ENCODE measurements around the gene NAV2. TPM values are rescaled to one million over a fixed set of nuclear protein-coding genes. Genes with fewer than 3 reads are reported as not detected.
"Not testable (repeated sequence)": the region's sequence is repeated elsewhere in the genome, so short reads cannot be mapped to it uniquely, and the experiment has no call there.

NAV2 gene
- polyA plus RNA-seq, 12 donors, result 36.2 to 80.2 (median 61.4) TPM

DNA sequence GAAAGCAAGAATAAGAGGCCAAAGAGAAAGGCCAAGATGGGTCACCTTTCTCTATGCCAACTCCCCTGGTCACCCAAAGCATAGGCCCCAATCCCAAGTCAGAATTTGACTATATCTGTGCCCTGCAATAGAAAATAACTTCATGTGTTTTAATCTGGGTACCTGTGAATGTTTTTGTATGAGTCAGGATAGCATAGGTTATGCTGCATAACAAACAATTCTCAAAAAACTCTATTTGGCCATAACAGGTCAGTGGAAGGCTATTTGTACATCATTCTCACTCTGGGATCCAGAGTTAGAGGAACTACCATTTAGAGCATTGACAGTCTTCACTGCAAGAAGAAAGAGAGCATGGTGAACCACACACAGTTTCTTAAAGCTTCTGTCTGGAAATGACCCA, 280.4 kb downstream of the NAV2 start:
- no peak for DNase-seq

DNA sequence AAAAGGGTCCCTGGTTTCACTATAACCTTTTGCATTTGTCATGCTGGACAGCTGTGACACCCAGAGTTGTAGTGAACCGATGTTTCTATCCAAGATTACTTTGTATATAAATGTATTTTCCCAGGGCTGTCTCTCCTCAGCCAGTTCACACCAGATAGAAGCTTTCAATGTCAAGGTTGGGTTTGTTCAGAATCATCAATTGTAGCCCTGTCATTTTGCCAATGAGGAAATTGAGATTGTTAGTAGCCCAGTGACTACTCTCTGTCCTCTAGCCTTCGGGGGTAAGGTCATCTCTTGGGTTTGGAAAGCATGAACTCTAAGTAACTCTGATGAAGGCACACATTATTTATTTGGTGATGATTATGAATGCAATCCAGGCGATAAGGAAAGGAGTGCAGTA, 282.0 kb downstream of the NAV2 start:
- no peak for DNase-seq

DNA sequence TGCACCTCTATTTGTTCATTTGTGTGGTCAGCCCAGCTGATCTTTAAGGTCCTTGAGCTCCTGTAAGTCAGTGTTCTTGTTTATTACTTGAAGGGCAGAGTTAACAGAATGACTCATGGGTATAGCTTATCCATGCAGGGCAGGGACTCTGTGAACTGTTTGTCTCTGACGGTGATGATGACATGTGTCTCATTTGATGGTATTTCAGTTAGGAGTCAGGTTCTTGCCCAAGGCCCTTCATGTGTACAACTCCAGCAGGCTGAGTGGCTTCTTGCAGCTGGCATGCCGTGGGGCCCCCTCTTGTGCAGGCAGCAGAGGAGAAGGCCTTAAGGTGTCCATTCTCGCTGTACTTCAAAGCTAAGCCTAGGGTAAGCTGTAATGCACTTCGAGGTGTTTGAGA, 282.5 kb downstream of the NAV2 start:
- DNase-seq, result no peak

DNA sequence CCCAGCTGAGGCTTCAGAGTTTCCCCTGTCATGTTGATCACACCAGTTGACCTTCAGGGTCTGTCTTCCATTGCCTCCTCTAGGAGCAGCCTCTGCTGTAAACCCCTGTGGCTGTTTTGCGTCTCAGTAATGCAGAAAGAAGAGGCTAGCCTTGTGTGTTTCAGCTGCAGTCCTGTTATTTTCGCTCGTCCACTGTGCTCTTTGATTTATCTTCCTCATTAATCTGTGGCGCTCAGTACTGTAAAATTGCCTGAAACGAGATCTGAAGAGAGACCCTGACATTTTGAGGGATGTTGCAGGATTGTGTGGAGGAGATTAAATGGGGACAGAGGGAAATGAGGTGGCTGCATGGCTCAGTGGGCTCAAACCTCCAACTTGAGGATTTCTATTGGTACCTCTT, 283.9 kb downstream of the NAV2 start:
- no peak for DNase-seq

DNA sequence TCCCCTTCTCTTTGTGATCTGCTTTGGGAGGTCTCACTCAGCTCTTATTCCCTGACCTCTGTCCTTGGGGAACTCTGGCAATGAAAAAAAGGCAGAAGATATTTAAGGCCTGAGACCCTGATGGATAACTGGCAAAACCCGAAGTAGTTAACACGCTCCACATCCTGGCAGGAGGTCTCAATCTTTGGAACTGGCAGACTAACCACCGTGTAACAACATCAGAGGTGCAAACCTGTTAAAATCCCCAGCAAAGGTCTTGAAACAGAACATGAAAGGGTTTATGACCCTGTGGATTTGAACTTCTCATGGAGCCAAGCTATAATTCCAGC, 287.3 kb downstream of the NAV2 start:
- no peak for DNase-seq

DNA sequence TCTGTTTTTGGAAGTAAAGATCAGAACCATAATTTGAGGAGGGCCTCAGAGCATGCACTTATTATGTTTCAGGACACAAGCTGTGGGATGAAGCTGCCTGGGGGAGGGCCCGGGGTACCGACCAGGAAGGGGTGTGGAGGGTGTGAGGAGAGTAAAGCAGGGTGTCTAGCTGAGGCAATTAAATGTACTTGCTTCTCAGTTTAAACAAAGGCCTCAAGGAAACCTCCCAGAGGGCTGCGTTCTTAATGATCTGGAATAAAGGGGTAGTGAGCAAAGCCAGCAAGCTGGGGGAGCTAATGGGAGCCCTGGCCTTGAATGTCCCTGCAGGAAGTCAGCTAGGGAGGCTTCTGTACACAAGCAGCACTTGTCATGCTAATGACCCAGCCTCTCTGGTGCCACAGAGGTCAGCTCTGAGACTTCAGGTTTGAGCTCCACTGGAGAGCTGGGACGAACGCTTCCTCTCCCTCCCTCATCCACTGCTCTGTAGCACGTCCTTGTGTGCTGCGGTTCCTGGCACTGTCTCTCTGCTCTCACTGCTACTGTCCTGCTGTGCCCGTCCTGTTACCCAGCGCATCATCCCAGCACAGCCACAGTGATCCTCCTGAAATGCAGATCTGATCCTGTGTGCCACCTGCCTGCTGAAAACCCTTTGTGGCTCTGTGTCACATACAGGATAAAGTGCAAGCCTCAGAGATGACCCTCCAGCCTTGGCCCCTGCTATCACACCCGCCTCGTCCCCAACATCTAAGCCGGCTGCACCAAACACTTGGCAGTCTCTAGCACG, 287.9 kb downstream of the NAV2 start:
- no peak for DNase-seq

DNA sequence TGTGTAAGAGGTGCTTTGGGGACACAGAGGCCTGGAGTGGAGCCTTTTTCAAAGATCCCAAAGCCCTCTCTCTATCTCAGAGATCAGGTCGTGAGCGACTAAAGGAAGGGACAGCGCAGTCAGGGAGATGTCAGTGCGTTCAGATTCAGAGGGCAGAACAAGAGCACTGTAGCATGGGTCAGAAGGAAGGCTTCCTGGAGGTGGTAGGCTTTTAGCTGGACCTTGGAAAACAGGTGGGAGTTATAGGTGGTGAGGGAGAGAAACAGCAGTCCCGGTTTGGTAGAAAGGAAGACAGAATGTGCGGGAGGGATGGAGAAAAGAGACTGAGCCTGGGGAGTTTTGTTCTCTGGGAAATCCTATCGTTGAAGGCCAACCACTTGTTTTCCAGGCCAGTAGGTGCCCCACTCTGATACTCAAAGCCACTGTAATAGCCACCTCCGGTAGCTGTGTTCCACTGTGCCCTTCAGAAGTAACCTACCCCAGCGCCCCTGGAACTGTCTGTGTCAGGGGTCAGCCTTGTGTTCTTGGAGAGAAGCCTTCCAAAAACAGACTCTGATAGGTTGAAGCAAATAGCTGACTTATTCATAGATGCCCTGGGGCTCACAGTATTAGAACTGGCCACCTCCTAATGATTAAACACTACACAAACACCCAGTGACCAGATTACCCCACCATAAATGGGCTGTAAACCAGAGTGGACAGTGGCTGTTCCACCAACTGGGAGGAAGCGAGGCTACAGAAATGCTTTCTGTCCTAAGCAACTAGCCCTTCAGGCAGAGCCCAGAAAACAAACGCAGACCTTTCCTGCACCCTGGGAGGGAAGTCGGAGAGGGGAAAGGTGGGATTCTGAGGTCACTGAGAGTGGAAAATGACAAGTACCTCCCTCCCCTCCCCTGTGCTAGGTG, 289.9 kb downstream of the NAV2 start:
- no peak for DNase-seq

DNA sequence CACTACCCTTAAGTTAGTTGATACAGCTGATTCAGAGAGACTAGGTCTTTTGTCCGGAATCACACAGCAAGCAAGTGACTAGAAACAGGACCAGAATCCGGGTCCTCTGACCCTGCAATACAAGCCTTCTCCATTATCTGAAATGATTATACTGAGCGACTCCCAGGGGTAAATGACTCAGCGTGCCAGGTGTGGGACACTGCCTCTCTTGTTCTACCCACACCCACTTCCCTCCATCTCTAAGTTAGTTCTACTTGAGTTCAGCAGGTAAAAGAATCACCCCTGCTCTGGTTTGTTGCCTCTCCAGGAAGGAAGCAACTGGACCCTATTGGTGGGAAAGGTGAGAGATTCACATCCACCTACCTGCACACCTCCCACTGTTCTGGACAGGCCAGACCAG, 290.7 kb downstream of the NAV2 start:
- DNase-seq, result no peak

DNA sequence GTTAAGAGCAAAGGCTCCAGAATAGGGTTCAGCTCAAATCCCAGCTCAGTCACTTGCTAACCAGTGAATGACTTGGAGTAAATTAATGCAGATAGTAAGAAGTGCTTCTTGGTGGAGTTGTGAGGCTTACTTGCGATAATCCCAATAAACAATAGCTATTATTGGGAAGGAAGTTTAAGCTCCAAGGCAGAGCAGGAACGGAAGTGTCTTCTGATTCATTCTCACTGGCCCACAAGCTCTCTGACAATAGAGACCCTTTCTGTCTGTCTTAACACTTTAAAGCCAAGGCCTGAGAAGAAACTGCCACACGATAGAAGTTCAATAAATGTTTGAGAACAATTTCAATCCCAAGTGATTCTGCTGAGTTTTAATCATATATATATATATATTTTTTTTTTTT, 292.2 kb downstream of the NAV2 start:
- DNase-seq, result no peak

DNA sequence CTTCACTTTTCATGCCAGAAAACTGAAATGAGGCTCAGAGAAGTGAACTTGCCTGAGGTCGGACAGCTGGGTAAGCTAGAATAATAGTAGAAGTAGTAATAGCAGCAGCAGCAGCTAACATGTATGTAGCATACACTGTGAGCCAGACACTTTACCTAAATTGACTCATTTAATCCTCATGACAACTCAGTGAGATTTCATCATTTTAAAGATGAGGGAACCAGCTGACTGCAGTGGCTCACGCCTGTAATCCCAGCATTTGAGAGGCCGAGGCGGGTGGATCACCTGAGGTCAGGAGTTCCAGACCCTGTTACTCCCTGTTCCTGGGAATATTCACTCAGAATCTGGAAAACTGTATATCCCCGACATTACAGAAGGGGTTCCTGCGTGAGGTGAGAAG, 293.1 kb downstream of the NAV2 start:
- DNase-seq, result no peak

DNA sequence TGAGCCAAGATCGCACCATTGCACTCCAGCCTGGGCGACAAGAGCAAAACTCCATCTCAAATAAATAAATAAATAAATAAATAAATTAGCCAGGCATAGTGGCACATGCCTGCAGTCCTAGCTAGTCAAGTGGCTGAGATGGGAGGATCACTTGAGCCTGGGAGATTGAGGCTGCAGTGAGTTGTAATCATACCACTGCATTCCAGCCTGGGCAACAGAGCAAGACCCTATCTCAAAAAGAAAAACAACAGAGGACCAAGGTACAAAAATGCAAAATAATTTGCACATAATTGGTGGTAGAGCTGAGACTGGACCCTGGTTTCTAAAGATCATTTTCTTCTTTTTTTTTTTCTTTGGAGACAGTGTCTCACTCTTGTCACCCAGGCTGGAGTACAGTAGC, 294.0 kb downstream of the NAV2 start:
- not testable (repeated sequence) for DNase-seq

DNA sequence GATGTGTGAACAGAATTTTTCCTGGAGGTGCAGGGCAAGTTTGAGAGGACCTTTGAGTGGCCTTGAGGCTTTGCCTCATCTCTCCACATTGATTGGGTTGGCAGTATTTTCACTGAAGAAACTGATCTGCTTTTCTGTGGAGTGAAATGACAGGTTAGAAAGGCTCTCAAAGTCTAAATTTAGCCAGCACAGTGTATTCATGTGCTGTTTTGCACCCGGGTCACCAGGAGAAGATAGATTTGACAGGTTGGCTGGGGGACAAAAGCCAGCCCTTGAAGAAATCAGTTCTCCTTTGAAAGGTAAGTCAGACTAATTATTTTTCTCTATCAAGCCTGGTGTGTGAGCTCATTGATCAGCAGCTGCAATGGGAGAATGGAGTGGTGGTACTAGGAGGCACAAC, 294.7 kb downstream of the NAV2 start:
- no peak for DNase-seq

DNA sequence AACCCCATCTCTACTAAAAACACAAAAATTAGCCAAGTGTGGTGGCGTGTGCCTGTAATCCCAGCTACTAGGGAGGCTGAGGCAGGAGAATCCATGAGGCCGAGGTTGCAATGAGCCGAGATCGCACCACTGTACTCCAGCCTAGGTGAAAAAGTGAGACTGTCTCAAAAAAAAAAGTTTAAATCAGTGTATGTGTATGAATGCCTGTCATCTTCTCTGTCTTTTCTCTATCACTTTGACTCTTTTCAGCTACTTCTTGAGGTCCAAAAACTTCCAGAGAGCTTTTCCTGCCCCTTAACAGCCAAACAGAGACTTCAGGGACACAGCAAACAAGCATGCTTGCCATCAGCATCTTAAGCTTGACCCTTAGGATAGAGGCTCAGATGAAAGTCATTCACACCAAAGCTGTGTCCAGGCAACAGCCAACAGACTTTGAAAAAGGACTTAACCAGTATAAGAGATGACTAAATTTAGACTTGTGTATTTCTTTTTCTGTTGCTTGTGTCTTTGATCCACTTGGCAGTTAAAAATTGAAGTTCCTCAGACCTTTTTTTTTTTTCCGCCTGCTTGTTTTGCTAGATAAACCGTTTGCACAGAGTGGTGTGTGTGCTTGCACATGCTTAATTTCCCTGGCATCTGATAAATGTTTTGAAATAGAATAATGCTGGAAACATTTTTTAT, 295.7 kb downstream of the NAV2 start:
- no peak for DNase-seq

DNA sequence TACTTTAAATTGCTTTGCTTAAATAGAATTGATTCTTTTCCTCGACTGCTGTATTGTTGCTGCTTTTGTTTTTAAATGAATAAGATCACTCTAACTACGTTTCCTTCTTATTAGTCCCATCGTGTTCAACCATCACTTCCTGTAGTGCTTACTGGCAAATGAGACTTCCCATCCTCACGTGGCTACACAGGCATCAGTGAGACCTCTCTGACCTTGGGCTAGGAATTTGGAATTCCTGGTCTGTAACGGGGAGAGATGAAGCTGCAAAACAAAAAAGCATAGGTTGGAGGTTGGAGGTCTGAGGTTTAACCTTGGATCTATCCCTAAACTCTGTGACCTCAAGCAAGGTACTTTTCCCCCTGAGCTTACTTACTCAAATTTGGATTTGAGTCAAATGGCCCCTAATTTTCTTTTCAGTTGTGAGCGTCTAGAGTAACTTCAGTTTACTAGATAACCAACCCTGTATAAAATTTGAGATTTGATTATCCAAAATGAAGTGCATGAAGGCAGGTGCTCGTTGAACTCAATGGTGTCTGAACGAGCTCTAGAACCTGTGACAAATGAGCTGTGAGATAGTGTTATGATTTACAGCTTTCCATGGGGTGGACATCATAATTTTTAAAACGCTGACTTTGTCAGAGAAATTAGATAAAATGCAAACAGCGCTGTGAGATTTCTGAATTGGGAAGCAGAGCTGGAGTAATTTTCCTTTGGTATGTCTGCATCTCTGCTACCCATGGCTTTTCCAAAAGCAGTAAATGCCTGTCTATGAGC, 296.4 kb downstream of the NAV2 start:
- DNase-seq, result no peak

DNA sequence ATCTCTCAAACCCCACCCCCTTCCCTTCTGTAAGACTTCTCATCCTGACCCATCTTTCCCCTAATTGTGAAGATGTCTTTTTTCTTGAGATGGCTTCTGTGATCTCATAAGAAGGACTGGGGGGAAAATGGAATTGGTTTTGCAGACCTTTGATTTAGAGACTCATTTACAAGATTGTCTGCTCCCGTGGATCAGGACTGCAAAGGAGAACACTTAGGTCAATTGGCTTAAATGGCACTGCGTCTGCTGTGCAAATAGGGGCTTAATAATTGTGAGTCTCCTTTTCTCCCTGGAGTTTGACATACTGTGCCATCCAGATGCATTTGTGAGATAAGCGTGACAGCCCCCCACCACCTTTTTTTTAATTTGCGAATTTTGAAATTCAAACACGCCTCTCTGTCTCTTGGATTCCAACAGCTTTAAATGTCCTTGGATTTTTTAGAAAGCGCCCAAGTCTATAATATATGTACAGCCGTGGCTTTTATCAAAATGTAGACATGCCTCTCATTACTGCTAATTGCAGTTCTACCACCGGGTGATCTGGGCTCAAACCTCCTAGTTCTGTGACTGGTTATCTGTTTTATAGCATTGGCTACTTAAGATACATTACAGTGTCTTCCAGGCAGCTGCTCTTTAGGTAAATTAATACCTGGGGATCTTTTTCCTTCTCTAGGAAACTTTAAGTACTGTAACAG, 297.7 kb downstream of the NAV2 start:
- no peak for DNase-seq

DNA sequence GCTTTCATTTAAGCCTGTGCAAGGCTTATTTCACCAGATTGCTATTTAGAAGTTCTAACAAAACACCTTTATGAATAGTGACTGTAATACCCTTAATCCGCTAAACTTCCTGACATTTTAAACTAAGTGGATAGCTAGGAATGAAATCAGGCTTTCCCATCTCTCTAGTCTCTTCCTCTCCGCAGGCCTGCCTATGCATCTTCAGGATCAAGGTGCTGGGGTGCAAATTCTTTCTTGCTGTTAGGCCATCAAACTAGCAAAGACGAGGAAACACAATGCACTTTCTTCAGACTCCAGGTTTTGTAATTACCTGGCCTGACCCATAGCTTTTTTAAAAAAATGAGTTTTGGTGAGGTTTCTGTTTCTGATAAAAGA, 298.2 kb downstream of the NAV2 start:
- no peak for DNase-seq

DNA sequence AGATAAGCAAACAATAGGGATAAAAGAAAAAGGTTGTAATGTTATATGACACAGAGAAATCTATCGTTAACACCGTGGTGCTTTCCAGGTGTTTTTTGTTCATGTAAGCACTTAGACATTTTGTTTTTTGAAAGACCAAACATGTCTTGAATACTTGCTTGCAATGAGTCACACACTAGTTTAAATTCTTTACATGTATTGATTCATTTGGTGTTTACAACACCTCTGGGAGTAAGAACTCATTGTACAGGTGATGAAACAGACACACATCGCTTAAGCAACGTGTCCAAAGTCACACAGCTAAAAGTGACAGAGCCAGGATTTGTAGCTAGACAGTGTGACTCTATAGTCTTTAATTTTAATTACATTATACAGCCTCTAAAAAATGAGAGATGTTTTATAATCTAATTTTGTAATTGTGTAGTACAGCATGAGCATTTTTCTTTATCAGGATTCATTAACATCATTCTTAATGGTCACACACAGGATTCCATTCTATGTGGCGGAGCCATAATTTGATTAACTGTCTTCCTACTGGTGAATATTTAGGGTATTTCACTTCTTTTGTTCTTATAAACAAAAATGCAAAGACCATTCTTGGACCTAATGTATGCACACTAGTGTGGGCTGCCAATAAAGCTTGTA, 298.8 kb downstream of the NAV2 start:
- no peak for DNase-seq

DNA sequence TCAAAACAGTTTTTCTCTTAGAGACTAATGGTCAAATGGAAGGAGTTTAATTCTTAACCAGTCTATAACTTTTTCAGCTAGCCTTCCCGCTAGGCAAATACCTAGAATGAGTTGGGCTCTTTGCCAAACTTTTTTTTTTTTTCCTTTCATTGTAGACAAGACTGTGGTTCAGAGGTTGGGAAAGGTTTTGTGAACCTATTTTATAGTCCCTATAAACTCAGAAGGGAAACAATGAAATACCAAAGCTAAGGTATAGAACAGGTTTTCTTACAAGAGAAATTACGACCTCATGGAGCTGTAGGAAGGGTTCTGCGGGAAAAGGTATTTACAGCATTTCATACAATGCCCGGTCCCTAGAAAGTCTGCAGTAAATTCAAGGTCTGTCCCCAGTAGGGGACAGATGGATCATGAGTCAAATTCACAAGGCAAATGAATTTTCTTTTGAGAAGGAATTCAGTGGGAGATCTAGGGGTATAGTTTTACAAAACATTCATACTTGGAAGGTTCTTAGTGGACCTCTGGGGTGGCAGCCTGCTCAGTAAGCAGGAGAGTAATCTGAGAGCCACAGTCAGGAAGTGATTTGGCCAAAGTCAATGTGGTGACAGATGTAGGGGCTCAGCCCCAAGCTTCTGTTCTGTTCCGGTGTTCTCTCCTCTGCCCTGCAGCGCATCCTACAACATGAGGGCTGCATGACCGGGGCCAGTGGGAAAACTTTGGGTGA, 300.9 kb downstream of the NAV2 start:
- DNase-seq, result no peak

DNA sequence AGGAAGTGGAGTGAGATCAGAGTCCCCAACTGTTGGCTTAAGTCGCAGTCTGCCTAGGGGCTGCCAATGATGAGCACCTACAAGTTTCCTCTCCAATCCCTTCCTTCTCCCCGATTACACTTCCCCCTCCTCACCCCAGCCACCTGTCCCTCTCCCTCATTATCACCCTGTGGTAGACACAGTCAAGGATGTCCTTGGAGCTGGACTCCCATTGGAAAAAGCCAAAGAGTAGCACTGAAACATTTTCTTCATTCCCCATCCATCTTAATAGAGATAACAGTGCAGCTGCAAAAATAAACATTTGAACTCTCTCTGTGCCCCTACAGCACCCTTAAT, 301.4 kb downstream of the NAV2 start:
- DNase-seq, result no peak

DNA sequence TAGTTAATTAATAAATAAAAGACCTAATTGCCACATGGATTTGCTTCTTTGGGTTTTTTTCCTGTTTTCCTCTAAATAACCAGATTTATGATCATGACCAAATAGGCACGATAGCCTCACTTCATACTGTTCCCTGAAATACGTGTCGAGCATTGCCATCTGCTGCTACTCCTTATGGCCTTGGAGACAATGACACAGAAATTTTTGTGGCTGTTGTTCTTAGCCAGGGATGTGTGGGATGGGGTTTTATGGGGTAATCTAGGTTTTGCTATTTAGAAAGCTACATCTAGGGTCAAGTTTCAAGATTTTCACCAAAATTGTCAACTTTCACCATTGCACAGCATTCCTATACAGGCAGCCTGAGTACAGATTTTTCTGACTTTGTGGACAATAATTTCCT, 302.5 kb downstream of the NAV2 start:
- DNase-seq, result no peak
